ENCODE results near the gene COPS6. TPM values are rescaled to one million over a fixed set of nuclear protein-coding genes. Genes with fewer than 3 reads are reported as not detected.

Gene COPS6
- total RNA-seq, 1 donor from 2014 or later: 57.4 TPM

DNA sequence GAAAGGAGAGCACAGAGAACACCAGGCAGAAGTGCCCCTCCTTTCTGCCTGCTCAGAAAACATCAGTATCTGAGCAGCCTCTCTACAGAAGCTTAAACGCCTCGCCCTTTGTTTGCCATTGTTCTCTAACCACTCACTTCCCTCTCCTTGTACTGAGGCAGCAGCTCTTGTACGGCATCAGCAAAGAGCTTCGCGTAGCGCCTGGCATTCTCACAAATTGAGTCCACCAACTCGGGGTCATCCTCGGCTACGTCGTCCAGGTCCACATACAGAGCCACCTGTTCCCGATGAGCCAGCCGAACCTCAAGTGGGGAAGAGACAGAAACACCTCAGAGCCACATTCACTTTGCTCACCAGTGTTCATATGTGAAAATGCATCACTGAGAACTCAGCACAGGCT lies 10.7 kb downstream of the COPS6 start:
- peak overlapping the region; percentile 83 for H3K27ac ChIP-seq (ENCODE audit: low read depth, low read length)
- H3K9me3 ChIP-seq (ENCODE audit: control insufficient read depth in 3 of 3, low read length in 3 of 3): no peaks in the 10 kb centered on the region
- H3K9ac ChIP-seq (ENCODE audit: low read depth in 1 of 3, low read length in 3 of 3): peak overlapping the region in 2 of 3 donors; percentile 81 to 84
- peak overlapping the region; percentile 83 to 95 (median 93) for H3K4me3 ChIP-seq (ENCODE audit: low read length in 3 of 3)
- H3K36me3 ChIP-seq (ENCODE audit: control insufficient read depth in 3 of 3, insufficient read depth in 3 of 3, low read length in 3 of 3): peaks cover 50 to 54% (median 53%) of the 10 kb centered on the region in 3 donors
- H3K4me1 ChIP-seq (ENCODE audit: control insufficient read depth in 3 of 3, insufficient read depth in 3 of 3, low read length in 3 of 3): peaks cover 16 to 21% (median 21%) of the 10 kb centered on the region in 3 donors
- H3K27me3 ChIP-seq (ENCODE audit: control insufficient read depth in 3 of 3, insufficient read depth in 3 of 3, low read length in 3 of 3): no peaks in the 10 kb centered on the region

DNA sequence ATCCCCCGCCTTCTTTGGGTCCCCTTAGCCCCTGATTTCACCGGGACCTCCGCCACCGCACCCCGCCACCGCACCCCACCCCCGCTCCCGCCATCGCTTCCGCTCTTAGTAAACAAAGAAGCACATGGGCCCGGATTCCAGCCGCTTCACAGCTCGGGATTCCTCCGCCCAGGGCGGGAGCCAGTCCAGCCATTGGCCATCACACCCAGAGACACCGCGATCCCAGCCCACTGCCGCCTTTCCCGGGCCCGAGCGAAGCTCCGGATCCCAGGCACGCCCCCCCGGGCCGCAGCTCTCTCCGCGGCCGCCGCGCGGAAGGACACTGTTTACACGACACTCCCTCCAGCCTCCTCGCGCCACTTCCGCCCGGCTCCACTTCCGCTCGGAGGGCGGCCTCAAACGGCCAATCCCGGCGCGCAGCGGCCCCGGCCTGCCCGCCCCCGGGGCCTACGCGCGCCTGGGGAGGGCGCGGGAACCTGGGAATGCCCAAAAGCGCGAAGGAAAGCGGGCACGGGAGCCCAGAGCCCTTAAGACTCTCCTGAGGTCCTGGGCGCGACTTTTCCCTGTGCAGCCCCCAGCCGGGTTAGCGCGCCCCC lies 11.7 kb downstream of the COPS6 start:
- Histone ChIP-seq H3K36me3 (ENCODE audit: control insufficient read depth in 3 of 3, insufficient read depth in 3 of 3, low read length in 3 of 3) (peaks cover 49 to 55% (median 50%) of the 10 kb centered on the region in 3 donors), H3K27ac (ENCODE audit: low read depth, low read length) (peak overlapping the region; percentile 83), H3K4me1 (ENCODE audit: control insufficient read depth in 3 of 3, insufficient read depth in 3 of 3, low read length in 3 of 3) (peaks cover 16 to 21% (median 21%) of the 10 kb centered on the region in 3 donors), H3K4me3 (ENCODE audit: low read length in 3 of 3) (peak overlapping the region; percentile 83 to 95 (median 93)), H3K27me3 (ENCODE audit: control insufficient read depth in 3 of 3, insufficient read depth in 3 of 3, low read length in 3 of 3) (no peaks in the 10 kb centered on the region), H3K9me3 (ENCODE audit: control insufficient read depth in 3 of 3, low read length in 3 of 3) (no peaks in the 10 kb centered on the region), H3K9ac (ENCODE audit: low read depth in 1 of 3, low read length in 3 of 3) (peak overlapping the region; percentile 73 to 84 (median 81))

DNA sequence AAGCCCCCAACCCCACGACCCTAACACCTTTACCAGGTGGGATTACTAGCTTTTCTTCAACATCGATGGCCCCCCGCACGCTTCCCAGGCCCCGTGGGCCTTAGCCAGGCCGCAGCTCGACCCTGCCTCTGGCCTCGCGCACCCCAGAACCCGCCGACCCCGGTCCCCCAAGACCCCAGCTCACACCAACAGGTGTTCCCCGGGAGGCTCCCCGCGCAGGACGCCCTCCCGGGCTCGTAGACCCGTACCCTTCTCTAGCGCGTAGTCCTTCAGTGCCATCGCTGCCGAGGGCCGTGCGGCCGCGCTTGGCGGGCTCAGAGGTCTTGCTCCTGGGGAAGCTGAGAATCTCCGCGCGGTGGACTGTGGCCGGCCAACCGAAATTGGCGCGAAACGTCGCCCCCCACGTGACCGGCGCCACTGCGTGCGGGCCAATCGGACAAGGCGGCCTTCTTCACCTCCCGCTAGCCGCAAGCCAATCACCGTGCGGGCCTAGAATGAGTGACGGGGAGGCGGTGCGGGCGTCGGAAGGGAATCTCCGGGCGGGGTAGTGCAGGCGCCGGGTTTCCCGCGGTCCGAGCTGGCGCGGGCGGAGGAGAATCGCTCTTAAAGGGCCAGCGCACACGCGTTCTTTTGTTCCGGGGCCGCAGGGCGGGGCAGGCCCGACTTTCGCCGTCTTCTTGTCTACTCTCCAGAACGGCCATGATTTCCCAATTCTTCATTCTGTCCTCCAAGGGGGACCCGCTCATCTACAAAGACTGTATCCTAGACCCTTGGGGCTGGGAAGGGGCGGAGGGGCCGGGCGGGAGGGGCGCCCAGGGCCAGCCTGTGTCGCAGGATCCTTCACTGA lies 12.5 kb downstream of the COPS6 start, which contains the start of the genes AP4M1 and MCM7:
Gene AP4M1 (plus strand): TSS at position 628 of the 847 bp plus-strand sequence. CDS start 72 bp downstream, at position 700.
Gene MCM7 (minus strand): TSS at position 382 of the 847 bp plus-strand sequence. CDS start 103 bp downstream, at position 279.
- H3K27ac ChIP-seq (ENCODE audit: low read depth, low read length): peak within 1 kb of the TSS; percentile 83
- no peaks in the 10 kb centered on the region for H3K27me3 ChIP-seq (ENCODE audit: control insufficient read depth in 3 of 3, insufficient read depth in 3 of 3, low read length in 3 of 3)
- H3K4me3 ChIP-seq (ENCODE audit: low read length in 3 of 3): peak within 1 kb of the TSS; percentile 83 to 95 (median 93)
- peaks cover 16 to 21% (median 21%) of the 10 kb centered on the region in 3 donors for H3K4me1 ChIP-seq (ENCODE audit: control insufficient read depth in 3 of 3, insufficient read depth in 3 of 3, low read length in 3 of 3)
- no peaks in the 10 kb centered on the region for H3K9me3 ChIP-seq (ENCODE audit: control insufficient read depth in 3 of 3, low read length in 3 of 3)
- peaks cover 47 to 54% (median 48%) of the 10 kb centered on the region in 3 donors for H3K36me3 ChIP-seq (ENCODE audit: control insufficient read depth in 3 of 3, insufficient read depth in 3 of 3, low read length in 3 of 3)
- H3K9ac ChIP-seq (ENCODE audit: low read depth in 1 of 3, low read length in 3 of 3): peak within 1 kb of the TSS; percentile 73 to 84 (median 81)

DNA sequence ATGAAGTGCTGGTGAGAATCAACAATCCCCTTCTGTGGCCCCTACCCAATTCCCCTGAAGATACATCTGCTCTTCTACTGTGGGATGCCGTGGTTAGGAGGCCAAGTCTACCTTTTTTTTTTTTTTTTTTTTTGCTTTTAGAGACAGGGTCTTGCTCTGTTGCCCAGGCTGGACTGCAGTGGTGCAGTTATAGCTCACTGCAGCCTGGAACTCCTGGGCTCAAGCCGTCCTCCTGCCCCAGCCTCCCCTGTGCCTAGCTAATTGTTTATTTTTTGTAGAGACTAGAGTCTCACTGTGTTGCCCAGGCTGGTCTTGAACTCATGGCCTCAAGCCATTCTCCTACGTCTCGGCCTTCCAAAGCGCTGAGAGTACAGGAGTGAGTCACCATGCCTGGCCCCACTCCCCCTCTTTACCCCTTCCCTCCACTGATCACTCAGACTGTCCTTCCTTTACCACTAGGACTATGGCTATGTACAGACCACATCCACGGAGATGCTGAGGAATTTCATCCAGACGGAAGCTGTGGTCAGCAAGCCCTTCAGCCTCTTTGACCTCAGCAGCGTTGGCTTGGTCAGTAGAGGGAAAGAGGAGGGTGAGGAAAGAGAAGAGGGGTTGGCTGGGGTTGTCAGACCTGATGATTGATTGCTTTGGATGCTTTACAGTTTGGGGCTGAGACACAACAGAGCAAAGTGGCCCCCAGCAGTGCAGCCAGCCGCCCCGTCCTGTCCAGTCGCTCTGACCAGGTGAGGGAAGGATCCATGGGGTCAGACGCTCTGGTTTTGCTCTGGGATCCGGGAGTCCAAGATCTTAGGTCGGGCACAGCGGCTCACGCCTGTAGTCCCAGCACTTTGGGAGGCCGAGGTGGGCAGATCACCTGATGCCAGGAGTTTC lies 14.4 kb downstream of the COPS6 start:
- Histone ChIP-seq H3K9ac (ENCODE audit: low read depth in 1 of 3, low read length in 3 of 3) (peak overlapping the region in 1 of 3 donors; percentile 60), H3K36me3 (ENCODE audit: control insufficient read depth in 3 of 3, insufficient read depth in 3 of 3, low read length in 3 of 3) (peaks cover 41 to 55% (median 49%) of the 10 kb centered on the region in 3 donors), H3K27me3 (ENCODE audit: control insufficient read depth in 3 of 3, insufficient read depth in 3 of 3, low read length in 3 of 3) (no peaks in the 10 kb centered on the region), H3K4me3 (ENCODE audit: low read length in 3 of 3) (no peak overlapping the region), H3K27ac (ENCODE audit: low read depth, low read length) (no peak overlapping the region), H3K4me1 (ENCODE audit: control insufficient read depth in 3 of 3, insufficient read depth in 3 of 3, low read length in 3 of 3) (peaks cover 16 to 21% (median 21%) of the 10 kb centered on the region in 3 donors), H3K9me3 (ENCODE audit: control insufficient read depth in 3 of 3, low read length in 3 of 3) (no peaks in the 10 kb centered on the region)

DNA sequence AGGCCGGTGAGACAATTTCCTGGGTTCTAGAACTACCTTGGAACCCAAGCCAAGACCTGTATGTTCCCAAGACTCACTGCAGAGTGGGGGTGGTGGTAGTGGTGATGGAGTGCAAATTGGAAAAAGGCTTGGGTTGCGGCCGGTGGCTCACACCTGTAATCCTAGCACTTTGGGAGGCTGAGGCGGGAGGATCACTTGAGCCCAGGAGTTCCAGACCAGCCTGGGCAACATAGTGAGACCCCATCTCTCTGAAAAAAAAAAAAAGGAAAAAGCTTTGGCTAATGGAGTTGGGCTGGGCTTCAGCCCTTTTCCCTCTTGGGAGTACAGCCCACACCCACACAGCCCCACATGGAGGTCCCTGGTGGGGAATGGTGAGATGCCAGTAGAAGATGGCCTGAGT lies 16.8 kb downstream of the COPS6 start:
- H3K27ac ChIP-seq (ENCODE audit: low read depth, low read length): no peak overlapping the region
- H3K4me3 ChIP-seq (ENCODE audit: low read length in 3 of 3): no peak overlapping the region
- no peaks in the 10 kb centered on the region for H3K27me3 ChIP-seq (ENCODE audit: control insufficient read depth in 3 of 3, insufficient read depth in 3 of 3, low read length in 3 of 3)
- no peak overlapping the region for H3K9ac ChIP-seq (ENCODE audit: low read depth in 1 of 3, low read length in 3 of 3)
- H3K4me1 ChIP-seq (ENCODE audit: control insufficient read depth in 3 of 3, insufficient read depth in 3 of 3, low read length in 3 of 3): peaks cover 6 to 10% (median 8%) of the 10 kb centered on the region in 3 donors
- H3K9me3 ChIP-seq (ENCODE audit: control insufficient read depth in 3 of 3, low read length in 3 of 3): no peaks in the 10 kb centered on the region
- peaks cover 39 to 54% (median 46%) of the 10 kb centered on the region in 3 donors for H3K36me3 ChIP-seq (ENCODE audit: control insufficient read depth in 3 of 3, insufficient read depth in 3 of 3, low read length in 3 of 3)

DNA sequence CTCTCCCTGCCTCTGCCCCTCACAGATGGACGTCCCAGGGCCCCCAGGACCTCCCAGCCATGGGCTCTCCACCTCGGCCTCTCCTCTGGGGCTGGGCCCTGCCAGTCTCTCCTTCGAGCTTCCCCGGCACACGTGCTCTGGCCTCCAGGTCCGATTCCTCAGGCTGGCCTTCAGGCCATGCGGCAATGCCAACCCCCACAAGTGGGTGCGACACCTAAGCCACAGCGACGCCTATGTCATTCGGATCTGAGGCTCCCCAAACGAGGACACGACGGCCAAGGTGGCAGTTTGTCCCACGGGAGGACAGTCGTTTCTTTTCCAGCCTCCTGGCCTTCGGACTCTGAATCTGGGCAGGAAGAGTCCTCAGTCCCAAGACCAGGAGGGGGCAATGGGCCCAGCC lies 17.9 kb downstream of the COPS6 start:
- H3K27ac ChIP-seq (ENCODE audit: low read depth, low read length): no peak overlapping the region
- H3K4me3 ChIP-seq (ENCODE audit: low read length in 3 of 3): no peak overlapping the region
- H3K27me3 ChIP-seq (ENCODE audit: control insufficient read depth in 3 of 3, insufficient read depth in 3 of 3, low read length in 3 of 3): no peaks in the 10 kb centered on the region
- no peak overlapping the region for H3K9ac ChIP-seq (ENCODE audit: low read depth in 1 of 3, low read length in 3 of 3)
- peaks cover 47 to 63% (median 55%) of the 10 kb centered on the region in 3 donors for H3K36me3 ChIP-seq (ENCODE audit: control insufficient read depth in 3 of 3, insufficient read depth in 3 of 3, low read length in 3 of 3)
- no peaks in the 10 kb centered on the region for H3K9me3 ChIP-seq (ENCODE audit: control insufficient read depth in 3 of 3, low read length in 3 of 3)
- H3K4me1 ChIP-seq (ENCODE audit: control insufficient read depth in 3 of 3, insufficient read depth in 3 of 3, low read length in 3 of 3): peaks cover 6 to 8% (median 7%) of the 10 kb centered on the region in 3 donors

DNA sequence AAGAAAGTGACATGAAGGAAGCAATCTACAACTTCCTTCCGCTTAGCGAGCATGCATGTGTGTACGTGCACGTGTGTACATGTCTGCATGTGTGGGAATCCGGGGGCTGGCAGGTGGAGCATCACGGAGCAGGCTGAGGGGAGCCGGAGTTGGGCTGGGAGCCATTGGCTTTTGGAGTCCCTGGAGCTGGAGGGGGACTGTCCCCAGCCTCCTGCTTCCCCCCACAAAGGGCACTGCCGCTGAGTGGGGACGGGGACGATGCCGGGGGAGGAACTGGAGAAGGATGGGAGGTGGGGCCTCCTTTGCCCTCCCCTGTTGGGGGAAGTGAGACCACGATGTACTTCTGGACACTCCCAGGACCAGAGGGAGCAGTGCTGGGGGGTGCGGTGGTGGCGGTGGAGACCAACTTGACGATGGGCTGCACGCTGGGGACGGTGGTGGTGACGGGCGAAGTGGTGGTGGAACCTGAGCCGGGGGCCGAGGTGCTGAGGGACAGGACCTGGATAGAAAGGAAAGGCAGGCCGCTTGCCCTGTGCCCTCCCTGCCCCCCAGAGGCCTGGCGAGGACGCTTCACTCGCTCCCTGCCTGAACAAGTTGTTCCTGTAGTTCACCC lies 18.5 kb downstream of the COPS6 start:
- H3K36me3 ChIP-seq (ENCODE audit: control insufficient read depth in 3 of 3, insufficient read depth in 3 of 3, low read length in 3 of 3): peaks cover 51 to 65% (median 56%) of the 10 kb centered on the region in 3 donors
- no peaks in the 10 kb centered on the region for H3K27me3 ChIP-seq (ENCODE audit: control insufficient read depth in 3 of 3, insufficient read depth in 3 of 3, low read length in 3 of 3)
- no peak overlapping the region for H3K27ac ChIP-seq (ENCODE audit: low read depth, low read length)
- H3K4me1 ChIP-seq (ENCODE audit: control insufficient read depth in 3 of 3, insufficient read depth in 3 of 3, low read length in 3 of 3): peaks cover 5 to 6% (median 5%) of the 10 kb centered on the region in 3 donors
- no peak overlapping the region for H3K4me3 ChIP-seq (ENCODE audit: low read length in 3 of 3)
- no peaks in the 10 kb centered on the region for H3K9me3 ChIP-seq (ENCODE audit: control insufficient read depth in 3 of 3, low read length in 3 of 3)
- no peak overlapping the region for H3K9ac ChIP-seq (ENCODE audit: low read depth in 1 of 3, low read length in 3 of 3)

DNA sequence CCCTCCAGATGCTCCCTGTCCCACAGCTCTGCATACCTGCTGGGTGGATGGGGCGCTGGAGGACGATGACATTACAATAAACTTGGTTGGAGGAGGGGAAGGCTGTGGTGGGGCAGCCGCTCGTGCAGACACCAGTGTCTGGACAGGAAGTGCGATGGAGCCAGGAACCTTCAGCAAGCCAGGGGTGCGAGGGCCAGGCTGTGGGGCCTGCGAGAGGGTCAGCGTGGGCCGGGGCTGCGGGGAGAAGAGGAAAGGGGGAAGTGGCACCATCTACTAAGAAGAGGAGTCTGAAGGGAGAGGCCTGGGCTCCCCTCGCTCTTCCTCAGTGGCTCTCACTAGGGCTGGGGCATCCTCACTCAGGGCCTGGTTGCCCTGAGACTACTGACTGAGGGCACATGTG lies 19.1 kb downstream of the COPS6 start:
- H3K27me3 ChIP-seq (ENCODE audit: control insufficient read depth in 3 of 3, insufficient read depth in 3 of 3, low read length in 3 of 3): no peaks in the 10 kb centered on the region
- H3K4me3 ChIP-seq (ENCODE audit: low read length in 3 of 3): no peak overlapping the region
- H3K9me3 ChIP-seq (ENCODE audit: control insufficient read depth in 3 of 3, low read length in 3 of 3): no peaks in the 10 kb centered on the region
- peaks cover 55 to 65% (median 58%) of the 10 kb centered on the region in 3 donors for H3K36me3 ChIP-seq (ENCODE audit: control insufficient read depth in 3 of 3, insufficient read depth in 3 of 3, low read length in 3 of 3)
- no peaks in the 10 kb centered on the region for H3K4me1 ChIP-seq (ENCODE audit: control insufficient read depth in 3 of 3, insufficient read depth in 3 of 3, low read length in 3 of 3)
- no peak overlapping the region for H3K9ac ChIP-seq (ENCODE audit: low read depth in 1 of 3, low read length in 3 of 3)
- H3K27ac ChIP-seq (ENCODE audit: low read depth, low read length): no peak overlapping the region

DNA sequence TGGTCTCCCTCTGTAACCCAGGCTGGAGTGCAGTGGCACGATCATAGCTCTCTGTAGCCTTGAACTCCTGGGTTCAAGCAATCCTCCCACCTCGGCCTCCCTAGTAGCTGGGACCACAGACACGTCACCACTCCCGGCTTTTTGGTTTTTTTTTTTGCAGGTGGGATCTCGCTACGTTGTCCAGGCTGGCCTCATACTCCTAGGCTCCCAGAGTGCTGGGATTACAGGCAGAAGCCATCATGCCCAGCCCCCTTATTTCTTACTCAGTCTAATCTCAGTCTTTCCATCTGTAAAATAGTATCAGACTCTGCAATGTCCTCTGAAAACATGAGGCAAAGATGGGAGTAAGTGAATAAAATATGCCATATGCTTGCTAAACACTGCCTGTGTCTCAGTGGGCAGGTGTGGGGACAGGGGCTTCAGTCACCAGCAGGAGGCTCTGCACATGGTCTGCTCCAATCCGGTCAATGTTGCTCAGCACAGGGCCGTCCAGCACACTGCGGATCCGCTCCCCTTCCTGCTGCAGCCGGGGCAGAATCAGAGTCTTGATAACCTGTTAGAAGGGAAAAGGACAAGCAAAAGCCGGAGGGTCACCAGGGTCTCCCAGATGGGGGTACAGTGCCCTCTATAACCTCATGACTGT lies 20.9 kb downstream of the COPS6 start:
- H3K27ac ChIP-seq (ENCODE audit: low read depth, low read length): no peak overlapping the region
- no peaks in the 10 kb centered on the region for H3K4me1 ChIP-seq (ENCODE audit: control insufficient read depth in 3 of 3, insufficient read depth in 3 of 3, low read length in 3 of 3)
- no peaks in the 10 kb centered on the region for H3K27me3 ChIP-seq (ENCODE audit: control insufficient read depth in 3 of 3, insufficient read depth in 3 of 3, low read length in 3 of 3)
- no peaks in the 10 kb centered on the region for H3K9me3 ChIP-seq (ENCODE audit: control insufficient read depth in 3 of 3, low read length in 3 of 3)
- H3K36me3 ChIP-seq (ENCODE audit: control insufficient read depth in 3 of 3, insufficient read depth in 3 of 3, low read length in 3 of 3): peaks cover 58 to 67% (median 63%) of the 10 kb centered on the region in 3 donors
- no peak overlapping the region for H3K9ac ChIP-seq (ENCODE audit: low read depth in 1 of 3, low read length in 3 of 3)
- H3K4me3 ChIP-seq (ENCODE audit: low read length in 3 of 3): no peak overlapping the region

Data from skeletal muscle tissue (tissue), 4 donors.